ENCODE data around the gene RBSN. TPM values are rescaled to one million over a fixed set of nuclear protein-coding genes. Genes with fewer than 3 reads are reported as not detected.

RBSN gene
- total and polyA plus RNA-seq, 7 donors, result 7.2 to 41.3 (median 29.1) TPM

DNA sequence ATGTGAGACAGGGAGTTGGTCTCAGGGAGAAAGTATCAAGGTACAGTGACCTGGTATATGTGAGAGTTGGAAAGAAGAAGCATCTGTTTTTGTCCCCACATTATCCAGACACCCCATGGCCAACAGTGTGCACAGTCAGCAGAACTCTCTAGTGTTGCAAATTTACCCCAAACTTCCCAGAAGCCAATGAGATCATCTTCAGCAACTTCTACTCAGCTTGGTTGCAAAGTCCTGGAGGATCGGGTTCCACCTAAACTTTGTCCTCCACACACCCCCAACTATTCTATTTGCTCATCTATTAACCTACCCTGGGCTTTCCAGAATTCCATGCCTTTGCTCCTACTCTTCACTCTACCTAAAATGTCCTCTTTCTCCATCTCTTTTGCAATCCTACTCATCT is 15.7 kb downstream of the RBSN start:
- H3K4me3 ChIP-seq, result no peak overlapping the region
- H3K36me3 ChIP-seq, result peaks cover 49 to 99% (median 71%) of the 10 kb centered on the region in 4 donors
- no peaks in the 10 kb centered on the region for H3K27me3 ChIP-seq
- TF ChIP-seq, protein P1, sequence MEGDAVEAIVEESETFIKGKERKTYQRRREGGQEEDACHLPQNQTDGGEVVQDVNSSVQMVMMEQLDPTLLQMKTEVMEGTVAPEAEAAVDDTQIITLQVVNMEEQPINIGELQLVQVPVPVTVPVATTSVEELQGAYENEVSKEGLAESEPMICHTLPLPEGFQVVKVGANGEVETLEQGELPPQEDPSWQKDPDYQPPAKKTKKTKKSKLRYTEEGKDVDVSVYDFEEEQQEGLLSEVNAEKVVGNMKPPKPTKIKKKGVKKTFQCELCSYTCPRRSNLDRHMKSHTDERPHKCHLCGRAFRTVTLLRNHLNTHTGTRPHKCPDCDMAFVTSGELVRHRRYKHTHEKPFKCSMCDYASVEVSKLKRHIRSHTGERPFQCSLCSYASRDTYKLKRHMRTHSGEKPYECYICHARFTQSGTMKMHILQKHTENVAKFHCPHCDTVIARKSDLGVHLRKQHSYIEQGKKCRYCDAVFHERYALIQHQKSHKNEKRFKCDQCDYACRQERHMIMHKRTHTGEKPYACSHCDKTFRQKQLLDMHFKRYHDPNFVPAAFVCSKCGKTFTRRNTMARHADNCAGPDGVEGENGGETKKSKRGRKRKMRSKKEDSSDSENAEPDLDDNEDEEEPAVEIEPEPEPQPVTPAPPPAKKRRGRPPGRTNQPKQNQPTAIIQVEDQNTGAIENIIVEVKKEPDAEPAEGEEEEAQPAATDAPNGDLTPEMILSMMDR (IDR thresholded peaks at IDR 0.05), result no peak
- TF ChIP-seq POLR2AphosphoS5 (IDR thresholded peaks at IDR 0.05) (no peak), EP300 (IDR thresholded peaks at IDR 0.05) (no peak), POLR2A (IDR thresholded peaks at IDR 0.05) (no peak)
- H3K4me1 ChIP-seq, result no peaks in the 10 kb centered on the region
- no peaks in the 10 kb centered on the region for H3K9me3 ChIP-seq
- intact Hi-C loops (cut with DNase I), result no loop called here
- DNase-seq, result no peak
- no peak overlapping the region for H3K27ac ChIP-seq
- WGBS, 2 donors, result 85 to 94% methylated on average over 1 of the region's 1 CpG

DNA sequence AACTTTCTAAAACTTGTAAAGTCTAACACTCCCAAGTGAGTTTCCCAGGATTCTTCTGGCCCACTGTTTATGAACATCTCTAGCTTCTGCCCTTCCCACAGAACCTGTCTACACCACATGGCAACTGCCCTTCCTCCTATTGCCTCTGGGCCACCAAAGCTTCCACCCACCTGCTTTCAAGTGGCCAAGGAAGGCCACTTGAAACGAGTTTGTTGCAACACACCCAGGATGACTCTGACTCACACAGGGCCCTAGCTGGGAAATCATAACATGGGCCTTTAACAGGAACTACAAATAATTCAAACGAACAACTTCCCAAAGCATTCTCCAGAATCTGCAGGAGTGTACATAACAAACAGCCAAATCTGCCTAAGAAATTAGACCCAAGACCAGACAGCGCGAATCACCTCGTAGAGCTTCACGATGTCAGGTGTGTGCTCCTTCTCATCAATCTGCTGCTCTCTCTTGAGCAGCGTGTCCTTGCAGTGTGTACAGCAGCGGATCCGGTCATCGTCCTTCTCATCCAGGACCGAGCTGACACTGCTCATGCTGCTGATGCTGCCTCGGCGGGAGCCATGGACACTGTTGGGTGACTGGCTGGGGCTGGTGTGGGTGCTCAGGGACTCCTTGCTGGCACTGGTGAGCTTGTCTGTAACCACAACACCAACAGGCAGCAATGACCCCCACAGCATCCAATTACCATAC is 16.8 kb downstream of the RBSN start:
- no peaks in the 10 kb centered on the region for H3K9me3 ChIP-seq
- 93 to 95% methylated on average over 13 of the region's 13 CpGs for WGBS, 2 donors
- H3K4me1 ChIP-seq, result no peaks in the 10 kb centered on the region
- DNase-seq, result no peak
- peaks cover 50 to 99% (median 78%) of the 10 kb centered on the region in 4 donors for H3K36me3 ChIP-seq
- TF ChIP-seq POLR2A (IDR thresholded peaks at IDR 0.05) (no peak), EP300 (IDR thresholded peaks at IDR 0.05) (no peak), POLR2AphosphoS5 (IDR thresholded peaks at IDR 0.05) (no peak)
- TF ChIP-seq, protein P1 (IDR thresholded peaks at IDR 0.05), result no peak
- no peak overlapping the region for H3K4me3 ChIP-seq
- no peaks in the 10 kb centered on the region for H3K27me3 ChIP-seq
- intact Hi-C loops (cut with DNase I), result no loop called here
- H3K27ac ChIP-seq, result no peak overlapping the region

DNA sequence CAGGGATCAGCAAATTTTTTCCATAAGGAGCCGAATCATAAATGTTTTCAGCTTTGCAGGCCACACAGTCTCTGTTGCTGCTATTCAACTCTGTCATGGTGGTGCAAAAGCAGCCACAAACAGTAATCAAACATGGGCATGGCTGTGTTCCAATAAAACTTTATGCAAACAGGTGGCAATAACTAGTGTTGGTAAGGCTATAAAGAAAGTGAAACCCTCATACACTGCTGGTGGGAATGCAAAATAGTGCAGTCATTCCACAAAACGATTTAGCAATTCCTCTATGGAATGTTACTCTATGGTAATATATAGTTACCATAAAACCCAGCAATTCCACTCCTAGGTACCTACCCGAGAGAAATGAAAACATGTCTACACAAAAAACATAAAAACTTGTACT is 19.9 kb downstream of the RBSN start:
- Histone ChIP-seq H3K4me1 (no peaks in the 10 kb centered on the region), H3K27ac (no peak overlapping the region), H3K36me3 (peaks cover 60 to 100% (median 81%) of the 10 kb centered on the region in 4 donors), H3K9me3 (no peaks in the 10 kb centered on the region), H3K27me3 (no peaks in the 10 kb centered on the region), H3K4me3 (no peak overlapping the region)
- intact Hi-C loops (cut with DNase I), result no loop called here
- 67 to 80% methylated on average over 3 of the region's 3 CpGs for WGBS, 2 donors
- no peak for TF ChIP-seq POLR2A (IDR thresholded peaks at IDR 0.05)
- TF ChIP-seq, protein P1 (IDR thresholded peaks at IDR 0.05), result no peak
- no peak for TF ChIP-seq EP300 (IDR thresholded peaks at IDR 0.05)
- TF ChIP-seq POLR2AphosphoS5 (IDR thresholded peaks at IDR 0.05), result no peak
- DNase-seq, result no peak

DNA sequence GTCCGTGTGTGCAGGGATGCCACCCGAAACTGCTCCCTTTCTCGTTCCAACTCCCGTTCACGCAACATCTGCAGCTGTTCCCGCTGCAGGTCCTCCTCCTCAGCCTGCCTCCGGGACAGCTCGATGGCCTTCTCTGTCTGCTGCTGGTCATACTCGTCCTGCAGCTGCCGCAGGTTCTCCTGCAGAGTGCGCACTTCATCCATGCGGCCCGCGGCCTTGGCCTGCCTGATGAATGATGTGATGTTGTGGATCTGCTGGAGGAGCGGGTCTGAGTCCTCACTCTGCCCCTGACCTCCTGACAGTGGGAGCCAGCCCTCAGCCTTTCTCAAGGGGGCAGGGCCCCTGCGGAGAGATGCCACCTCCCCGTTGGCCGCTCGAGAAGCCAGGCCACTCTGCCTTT is 24.4 kb downstream of the RBSN start:
- 96 to 97% methylated on average over 19 of the region's 19 CpGs for WGBS, 2 donors
- Histone ChIP-seq H3K4me3 (no peak overlapping the region), H3K9me3 (no peaks in the 10 kb centered on the region), H3K27me3 (no peaks in the 10 kb centered on the region), H3K4me1 (no peaks in the 10 kb centered on the region), H3K36me3 (peaks cover 41 to 95% (median 55%) of the 10 kb centered on the region in 4 donors), H3K27ac (no peak overlapping the region)
- intact Hi-C loops (cut with DNase I), result no loop called here
- TF ChIP-seq, protein P1 (IDR thresholded peaks at IDR 0.05), result no peak
- DNase-seq, result no peak

DNA sequence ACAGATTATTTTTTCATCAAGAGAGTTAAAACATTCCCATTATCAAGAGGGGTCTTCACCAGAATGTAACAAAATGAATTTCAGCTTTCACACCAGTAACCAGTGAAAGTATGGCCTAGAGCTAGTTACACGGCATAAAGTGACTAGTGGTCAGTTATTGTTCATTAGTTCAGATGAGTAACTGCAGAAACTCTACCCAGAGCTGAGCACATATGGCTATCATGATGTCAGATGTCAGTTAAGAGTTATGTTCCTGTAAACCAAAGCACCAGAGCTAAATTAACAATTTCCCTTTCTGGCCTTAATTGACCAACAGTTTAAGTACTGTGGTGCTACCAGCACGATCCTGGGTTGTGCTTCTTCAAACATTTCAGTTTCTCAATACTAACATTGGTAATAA is 27.2 kb downstream of the RBSN start:
- Histone ChIP-seq H3K9me3 (no peaks in the 10 kb centered on the region), H3K27ac (no peak overlapping the region), H3K4me1 (no peaks in the 10 kb centered on the region), H3K4me3 (no peak overlapping the region), H3K36me3 (peaks cover 31 to 67% (median 35%) of the 10 kb centered on the region in 4 donors), H3K27me3 (no peaks in the 10 kb centered on the region)
- WGBS, 2 donors, result 75 to 85% methylated on average over 2 of the region's 2 CpGs
- TF ChIP-seq, protein P1 (IDR thresholded peaks at IDR 0.05), result no peak
- TF ChIP-seq EP300 (IDR thresholded peaks at IDR 0.05), result no peak
- no peak for TF ChIP-seq POLR2A (IDR thresholded peaks at IDR 0.05)
- TF ChIP-seq POLR2AphosphoS5 (IDR thresholded peaks at IDR 0.05), result no peak
- no peak for DNase-seq
- intact Hi-C loops (cut with DNase I), result no loop called here

Data from sigmoid colon (tissue), 7 donors.